NCI-H128 (cell line): ENCODE data around the gene LZTS2.

Source experiments
- DNase-seq: peaks from one replicate; lab custom pipeline; 2025; ENCODE audit not compliant: unreplicated experiment; lab: John Stamatoyannopoulos, UW

Gene LZTS2

DNA sequence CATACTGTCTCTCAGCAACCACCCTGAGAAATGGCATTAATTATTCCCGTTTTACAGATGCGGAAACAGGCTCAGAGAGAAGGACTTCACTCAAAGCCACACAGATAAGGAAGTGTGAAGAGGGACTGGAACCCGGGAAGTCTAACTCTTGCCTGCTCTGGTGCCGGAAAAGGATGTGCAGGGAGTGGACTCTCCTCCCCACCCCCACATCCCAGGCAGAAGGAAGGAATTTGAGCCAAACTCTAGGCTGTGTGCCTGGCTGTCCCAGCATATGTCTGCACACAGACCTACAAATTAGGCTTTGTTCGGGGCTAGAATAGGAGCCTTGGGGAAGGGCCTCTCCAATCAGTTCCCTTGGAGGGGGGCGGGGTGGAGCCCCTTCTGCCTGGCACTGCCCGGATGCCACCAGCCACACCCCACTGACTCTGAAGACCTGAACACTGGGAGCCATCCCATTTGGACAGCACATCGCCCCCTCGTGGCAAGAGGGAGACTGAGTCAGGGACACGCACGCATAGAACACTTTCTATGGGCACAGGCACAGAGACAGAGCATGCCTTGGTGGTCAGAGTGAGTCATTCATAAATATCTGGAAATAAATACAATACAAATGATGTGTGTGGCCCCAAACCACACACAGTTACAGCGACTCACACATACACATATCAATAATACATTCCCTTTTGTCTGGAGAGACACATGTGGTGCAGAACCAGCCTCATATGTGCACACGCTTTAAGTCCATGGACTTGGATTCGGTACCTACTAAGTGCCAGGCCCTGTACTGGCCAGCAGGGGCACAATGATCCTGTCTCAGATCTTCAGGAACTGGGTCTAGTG is 13.1 kb downstream of the LZTS2 start:
- peak; percentile 65 for DNase-seq

DNA sequence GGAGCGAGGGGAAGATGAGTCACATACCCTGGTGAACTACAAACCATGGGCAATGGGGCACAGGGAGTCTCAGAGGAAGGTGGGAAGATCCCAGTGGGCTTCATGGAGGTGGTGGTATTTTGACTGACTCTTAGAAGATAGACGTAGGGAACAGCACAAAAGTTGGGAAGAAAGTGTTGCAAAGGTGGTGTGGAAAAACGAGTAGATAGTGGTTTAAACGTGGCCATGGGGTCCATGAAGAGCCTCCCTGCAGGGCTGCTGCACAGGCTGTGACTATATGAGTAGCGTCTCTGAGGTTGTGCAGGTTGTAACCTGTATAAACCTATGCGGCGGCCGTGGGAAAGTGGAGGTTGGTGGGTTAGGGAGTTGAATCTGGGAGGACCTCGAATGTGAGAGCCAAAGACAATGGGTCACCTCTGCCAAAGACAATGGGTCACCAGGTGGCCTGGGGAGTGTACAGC is 13.8 kb downstream of the LZTS2 start:
- DNase-seq, result no peak

DNA sequence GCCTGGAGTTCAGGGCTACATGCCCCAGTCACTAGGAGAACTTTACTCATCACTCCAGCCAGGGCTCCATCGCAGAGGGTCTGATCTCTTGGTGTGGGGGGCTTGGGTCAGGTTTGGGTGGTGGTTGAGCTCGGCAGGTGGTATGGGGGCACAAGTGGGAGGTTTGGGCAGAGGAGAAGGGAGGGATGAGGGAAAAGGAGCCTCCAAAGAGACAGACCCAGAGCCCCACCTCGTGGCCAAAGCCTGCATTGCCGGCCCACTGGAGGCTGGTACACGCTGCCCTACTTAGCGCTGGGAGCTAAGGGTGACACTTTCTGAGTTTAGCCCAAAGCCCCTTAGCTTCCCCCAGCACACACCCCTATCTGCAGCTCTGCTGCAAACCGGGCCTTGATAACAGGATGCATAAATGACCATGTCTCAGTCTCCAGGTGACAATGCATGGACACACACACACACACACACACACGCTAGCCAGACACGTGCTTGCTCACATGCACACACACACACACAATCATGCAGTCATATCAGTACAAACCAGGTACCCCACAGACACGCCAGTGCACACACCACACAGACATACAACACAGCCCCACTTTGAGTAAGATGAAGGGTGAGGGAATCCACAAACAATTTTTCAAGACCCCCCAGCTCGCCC is 14.7 kb downstream of the LZTS2 start:
- DNase-seq, result peak; percentile 12

DNA sequence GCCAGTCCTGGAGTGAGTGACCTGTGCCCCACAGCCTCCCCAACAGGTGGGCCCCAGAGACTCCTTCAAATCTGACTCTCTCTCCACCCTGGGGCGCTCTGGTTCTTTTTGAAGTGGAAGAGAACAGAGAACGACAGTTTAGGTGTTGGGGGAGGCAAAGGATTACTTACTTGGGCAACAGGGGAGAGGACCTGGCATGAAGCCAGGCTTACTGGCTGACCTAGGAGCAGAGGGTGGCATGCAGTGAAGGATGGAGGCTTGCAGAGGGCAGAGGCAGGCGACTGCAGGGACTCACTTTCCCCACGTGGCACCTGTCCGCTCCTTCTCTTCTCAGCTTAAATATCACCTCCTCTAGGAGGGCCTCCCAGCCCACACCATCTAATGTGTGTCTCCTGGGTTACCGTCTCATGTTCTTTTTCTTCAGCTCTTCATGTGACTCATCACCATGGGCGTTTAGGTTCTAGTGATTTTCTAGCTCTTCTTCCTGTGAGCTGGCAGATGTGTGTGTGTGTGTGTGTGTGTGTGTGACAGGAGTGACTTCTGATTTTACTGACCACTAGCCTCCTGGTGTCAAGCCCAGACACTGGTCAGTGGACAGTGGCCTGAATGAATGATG is 15.5 kb downstream of the LZTS2 start:
- DNase-seq, result no peak

DNA sequence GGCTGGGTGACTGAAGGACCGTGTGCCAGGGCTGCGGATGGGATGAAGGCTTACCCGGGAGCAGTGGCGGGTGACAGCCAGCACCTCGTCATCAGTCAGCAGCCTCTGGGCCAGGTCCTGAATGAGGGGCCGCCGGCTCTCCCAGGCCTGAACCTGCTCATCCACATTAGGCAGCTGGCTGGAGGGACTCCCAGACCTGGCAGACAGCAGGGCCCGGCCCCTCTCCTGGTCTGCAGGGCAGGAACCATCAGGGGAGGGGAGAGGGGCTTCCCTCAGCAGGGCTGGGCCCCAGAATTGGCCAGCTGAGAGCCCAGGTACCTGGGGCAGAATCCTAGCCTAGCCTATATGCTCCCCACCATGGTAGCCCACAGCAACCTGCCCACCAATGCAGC is 16.0 kb downstream of the LZTS2 start:
- no peak for DNase-seq

DNA sequence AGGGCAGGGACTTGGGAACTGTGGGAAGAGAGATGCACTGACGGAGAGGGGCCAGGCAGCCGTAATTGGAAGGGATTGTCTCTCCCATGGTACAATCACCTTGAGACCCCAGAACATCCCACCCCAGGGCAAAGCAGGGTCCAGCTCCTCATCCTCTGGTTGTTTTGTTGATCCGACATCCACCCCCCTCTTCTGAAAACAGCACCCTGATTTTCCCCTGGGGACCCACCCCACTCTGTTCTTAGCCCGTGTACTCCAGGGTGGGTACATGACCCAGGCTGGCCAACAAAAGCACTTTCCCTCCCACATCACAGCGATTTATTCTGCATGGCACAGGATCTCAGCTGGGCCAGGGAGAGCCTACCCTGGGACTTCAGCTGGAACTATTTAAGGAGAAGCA is 17.2 kb downstream of the LZTS2 start:
- DNase-seq, result no peak

DNA sequence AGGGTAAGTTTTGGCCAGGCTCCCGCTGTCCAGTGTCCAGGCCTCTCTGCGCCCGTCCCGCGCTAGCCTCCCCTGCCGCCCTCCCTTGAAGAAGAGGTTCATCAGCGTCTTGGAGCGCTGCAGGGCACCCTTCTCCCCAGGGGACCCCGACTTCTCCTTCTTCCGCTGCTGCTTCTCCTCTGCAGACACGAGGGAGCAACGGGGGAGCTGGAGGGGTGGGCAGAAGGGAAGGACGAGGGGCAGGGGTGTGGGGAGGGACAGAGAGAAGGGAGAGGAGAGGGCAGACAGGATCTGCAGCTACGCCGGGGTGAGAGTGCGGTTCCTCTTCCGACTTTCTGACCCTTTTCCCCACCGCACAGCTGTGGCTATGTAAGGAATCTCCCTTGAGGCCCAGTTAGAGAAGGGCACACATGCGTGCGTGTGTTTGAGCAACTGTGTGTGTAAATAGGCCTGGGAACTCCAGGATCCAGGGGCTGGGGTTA is 18.6 kb downstream of the LZTS2 start:
- no peak for DNase-seq

DNA sequence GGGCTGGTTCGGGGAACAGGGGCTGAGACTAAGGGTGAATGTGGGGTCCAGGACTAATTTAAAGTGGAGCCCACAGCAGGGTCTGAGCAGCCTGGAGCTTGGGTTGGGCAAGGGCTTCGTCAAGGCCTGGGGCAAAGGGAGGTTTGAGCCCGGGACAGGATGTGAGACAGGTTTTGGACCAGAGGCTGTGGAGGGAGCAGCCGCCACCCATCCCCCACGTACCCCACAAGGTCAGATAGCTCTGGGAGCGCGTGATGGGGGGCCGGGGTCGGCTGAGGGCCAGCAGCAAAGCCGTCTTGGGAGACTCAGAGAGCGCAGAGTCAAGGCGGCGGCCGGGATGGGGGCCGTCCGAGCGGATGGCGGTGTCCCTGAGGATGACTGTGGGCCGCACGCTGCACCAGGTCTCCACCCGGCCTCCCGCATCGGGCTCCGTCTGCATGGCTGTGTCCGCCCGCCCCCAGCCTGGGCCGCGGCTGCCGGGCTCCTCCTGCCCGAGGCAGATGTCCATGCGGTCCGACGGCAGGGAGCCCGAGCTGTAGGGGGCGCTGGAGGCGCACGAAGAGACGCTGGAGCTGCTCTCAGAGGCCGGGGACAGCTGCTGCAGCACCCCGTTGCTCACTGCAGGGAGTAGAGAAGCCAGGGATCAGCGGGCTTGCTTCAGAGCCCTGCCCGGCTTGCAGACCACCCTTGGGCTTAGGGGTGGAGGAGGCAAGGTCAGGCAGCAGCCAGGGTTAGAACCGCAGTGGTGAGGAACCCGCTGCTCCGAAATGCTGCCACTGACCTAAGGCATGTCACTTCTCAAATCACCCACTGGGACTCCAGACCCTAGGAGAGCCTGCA is 19.2 kb downstream of the LZTS2 start:
- DNase-seq, result no peak

DNA sequence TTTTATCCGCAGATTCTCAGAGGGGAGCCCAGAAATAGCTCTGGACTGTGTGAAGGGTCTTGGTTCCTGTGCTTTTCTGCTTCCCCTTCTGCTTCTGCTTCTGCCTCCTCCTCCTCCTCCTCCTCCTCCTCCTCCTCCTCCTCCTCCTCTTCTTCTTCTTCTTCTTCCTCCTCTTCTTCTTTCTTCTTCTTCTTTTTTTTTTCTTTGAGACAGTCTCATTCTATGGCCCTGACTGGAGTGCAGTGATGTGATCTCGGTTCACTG is 19.8 kb downstream of the LZTS2 start:
- DNase-seq, result no peak

DNA sequence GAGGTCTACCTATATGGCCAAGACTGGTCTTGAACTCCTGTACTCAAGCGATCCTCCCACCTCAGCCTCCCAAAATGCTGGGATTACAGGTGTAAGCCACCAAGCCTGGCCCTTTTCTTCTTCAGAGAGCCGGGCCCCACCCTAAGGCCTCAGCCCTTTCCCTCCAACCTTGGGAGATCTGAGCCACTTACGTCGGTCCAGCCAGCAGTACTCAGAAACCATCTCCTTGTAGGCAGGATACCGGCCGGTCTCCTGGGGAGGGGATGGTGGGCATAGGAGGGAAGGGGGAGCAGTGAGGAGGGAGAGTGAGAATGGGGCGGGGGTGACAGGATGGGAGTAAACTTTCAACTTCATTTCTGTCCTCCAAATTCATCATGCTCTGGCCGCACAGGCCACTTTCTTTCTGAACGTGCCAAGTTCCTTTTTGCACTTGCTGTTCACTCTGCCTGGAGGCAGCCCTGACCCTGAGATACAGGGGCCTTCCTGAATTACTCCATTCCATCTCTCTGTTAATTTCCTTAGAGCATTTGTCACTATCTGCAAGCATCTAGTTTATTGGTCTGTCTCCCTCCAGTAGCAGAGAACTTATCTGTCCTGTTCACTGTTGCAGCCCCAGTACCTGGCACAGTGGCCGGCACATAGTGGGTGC is 20.9 kb downstream of the LZTS2 start:
- no peak for DNase-seq

DNA sequence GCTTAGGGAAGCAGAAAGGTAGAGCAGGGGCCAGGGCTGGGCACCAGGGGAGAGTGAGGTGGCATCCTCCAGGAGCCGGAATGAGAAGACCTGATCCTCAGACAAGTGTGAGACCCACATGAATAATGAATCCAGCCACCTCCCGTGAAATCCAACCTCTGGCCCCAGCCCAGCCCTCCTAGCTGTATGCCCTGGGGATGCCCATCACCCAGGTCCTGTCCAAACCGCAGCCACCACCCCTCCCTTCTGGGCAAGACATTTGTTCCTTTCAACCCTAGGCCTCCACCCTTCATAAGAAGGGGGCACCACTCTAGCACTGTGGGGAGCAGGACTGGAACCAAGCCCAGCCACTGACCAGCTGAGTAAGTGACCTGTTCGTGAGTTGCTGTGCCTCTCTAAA is 21.6 kb downstream of the LZTS2 start:
- no peak for DNase-seq

DNA sequence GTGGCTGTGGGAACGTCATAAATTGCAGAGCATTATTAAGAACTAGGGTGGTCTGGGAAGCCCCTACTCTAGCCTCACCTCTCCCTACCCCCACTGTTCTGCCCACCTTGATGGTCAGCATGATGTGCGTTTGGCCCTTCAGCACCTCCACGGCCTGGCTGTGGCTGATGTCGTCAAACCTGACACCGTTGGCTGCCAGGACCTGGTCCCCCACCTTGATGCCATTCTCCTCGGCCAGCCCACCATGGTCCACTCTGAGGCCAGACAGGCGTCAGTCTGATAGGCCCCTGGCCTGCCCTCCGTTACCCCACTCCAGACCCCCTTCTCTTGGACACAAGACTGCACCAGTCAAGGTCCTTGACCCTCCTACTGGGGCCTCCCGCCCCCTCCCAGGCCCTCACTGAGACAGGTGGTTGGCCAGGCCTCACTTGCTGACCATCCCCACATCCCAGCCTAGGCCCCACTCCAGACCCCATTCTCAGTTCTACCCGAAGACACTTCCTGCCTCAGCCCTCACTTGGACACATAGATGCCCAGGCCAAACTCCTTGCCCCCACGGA is 22.2 kb downstream of the LZTS2 start:
- no peak for DNase-seq

DNA sequence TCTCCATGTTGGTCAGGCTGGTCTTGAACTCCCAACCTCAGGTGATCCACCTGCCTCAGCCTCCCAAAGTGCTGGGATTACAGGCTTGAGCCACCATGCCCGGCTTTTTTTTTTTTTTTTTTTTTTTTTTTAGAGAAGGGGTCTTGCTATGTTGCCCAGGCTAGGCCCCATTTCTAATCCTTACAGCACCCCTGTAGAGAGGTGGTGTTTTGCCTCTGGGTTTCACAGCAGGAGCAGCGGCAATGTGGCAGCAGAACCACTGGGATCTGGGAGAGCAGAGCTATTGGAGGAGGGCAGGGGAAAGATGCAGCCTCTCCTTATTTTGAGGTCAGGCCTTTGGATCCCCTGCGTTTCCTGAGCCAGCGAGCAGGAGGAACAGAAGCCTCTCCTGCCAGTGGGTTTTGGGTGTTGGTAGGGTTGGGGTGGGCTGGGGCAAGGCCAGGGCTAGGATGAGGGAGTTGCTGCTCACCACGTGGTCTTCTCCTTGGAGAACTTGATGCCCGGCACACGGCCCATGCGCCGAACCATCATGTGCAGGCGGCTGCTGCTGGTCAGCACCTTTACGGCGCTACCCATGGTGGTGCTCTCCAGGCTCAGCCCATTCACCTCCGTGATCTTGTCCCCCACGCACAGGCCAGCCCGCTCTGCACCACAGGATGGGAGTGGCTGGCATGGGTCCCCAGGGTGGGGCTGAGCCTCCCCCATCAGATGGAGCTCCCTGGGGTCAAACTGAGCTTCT is 23.5 kb downstream of the LZTS2 start:
- no peak for DNase-seq

DNA sequence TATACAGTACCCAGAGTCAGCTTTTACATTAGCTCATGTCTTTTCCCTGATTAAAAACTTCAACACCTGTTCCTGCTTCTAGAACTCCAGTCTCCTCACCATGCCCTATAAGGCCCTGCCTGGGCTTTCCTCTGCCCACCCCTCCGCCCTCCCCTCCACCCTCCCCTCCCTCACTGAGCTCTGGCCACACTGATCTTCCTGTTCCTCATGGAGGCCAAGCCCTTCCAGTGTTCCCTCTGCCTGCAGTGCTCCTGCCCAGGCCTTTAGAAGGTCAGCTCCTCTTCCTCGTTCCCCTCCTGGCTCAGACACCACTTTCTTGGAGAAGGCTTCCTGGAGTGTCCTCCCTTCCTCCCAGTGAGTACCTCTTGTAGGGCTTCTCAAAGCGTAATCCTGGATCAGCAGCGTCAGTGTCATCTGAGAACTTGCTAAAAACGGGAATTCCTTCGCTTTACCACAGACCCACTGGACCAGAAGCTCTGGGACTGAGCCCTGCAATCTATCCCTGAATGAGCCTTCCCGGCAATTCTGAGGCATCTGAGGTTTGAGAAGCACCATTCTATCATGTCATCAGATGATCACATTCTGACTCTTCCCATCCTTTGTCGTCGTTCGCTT is 27.6 kb downstream of the LZTS2 start:
- DNase-seq, result no peak

DNA sequence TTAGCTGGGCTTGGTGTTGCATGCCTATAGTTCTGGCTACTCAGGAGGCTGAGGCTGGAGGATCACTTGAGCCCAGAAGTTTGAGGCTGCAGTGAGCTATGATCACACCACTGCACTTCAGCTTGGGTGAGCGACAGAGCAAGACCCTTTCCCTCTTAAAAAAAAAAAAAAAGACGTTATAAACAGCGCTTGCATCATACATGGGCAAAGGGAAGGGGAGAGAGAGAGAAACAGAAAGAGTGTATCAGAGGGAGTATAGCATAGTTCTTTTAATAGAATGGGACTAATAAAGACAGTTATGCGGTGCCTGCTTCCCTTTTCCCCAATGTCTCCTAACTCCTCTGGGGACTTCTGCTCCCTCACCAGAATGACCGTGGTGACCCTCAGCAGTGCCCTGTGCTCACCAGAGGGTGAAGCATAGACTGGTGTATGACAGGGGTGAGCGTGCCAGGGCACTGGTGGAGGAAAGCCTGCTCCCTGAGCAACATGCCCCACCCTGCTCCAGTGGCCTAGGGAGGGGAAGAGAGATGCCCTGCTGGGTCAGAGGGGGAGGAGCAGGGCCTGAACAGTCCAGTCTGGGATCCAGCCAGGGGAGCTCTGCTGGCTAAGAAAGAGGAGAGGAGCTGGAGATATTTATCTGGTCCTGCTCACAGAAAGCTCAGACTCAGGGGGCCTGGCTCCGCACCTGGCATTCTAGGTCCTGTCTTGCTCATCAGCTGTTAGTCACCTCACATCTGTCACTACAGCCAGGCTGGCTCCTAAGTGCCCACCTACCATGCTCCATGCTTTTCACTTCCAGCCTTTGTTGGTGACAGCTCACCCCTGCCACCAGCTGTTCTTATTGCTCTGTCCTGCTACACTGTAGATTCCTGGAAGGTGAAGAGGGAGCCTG is 29.1 kb downstream of the LZTS2 start:
- no peak for DNase-seq

DNA sequence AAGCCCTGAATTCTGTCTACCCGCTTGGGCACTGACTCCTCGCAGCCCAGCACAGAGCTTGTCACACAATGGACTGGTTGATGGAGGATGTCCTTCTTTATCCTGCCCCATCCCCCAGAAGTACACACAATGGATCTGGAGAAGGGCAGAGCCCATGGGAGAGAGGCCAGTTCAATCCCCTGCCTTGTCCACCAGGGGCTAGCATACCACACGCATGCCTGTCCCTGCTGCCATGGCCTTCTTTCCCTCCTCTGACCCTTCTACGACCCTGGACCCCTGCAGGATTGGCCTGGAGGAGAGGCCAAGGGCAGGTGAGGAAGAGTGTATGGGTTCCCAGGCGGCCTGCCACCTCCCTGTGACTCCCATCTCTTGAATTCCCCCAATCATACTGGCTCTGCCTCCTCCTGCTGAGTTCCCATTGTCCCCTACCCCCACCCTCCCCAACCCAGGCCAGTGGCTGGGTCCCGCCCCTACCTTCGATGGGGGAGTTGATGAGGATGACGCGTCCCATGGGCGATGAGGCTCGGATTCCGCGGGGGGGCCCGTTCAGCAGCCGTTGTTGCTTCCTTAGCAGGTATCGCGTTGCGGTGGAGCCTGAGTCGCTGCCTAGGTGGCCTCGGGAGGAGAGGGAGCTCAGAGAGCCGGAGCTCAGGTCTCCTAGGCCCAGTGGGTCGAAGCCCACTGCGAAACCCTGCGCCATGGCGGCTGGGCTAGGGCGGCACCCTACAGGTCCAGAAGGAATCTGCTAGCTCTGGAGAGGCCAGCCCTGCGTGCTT is 30.1 kb downstream of the LZTS2 start:
- no peak for DNase-seq

DNA sequence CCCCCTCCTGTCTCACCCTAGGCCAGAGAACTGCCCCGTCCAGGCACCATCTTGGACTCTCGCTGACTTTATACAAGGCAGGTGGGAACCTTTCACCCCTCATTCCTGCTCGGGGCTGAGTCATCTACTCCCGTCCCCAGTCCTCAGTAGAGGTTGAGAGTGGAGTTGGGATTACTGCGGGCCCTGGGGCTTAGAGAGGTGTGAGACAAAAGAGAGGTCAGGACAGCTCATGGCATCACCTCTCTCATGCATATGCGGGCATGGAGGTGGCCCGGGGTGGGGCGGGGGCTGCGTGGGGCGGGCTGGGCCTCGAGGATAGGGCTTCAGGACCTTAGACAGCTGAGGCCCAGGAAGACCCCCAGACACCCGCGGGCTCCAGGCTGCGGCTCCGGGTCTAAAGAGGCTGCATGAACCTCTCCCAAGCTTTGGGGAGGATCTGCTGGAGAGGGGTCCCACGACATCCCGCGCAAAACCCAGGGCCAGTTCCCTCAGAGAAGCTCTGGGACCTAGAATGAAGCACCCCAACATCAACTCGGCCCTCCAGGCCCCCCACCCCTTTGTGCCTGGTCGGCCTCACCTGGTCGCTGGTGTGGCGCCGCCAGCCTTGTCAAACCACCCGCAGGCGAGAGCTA is 31.0 kb downstream of the LZTS2 start:
- no peak for DNase-seq
